IMR-90 (cell line): ENCODE results near the gene NPL. TPM values are rescaled to one million over a fixed set of nuclear protein-coding genes. Genes with fewer than 3 reads are reported as not detected.

Experiments
- ATAC-seq: fragments of 200-7000 bp; cut with Tn5 transposase; 2 replicates; pipeline ENCODE4 v1.9.1; 2020; ENCODE audit warnings: low read depth, mild to moderate bottlenecking, moderate library complexity
- BruUV-seq: library from RNA; stranded (reverse); fragments of 400-500 nt; replicated peaks from 2 replicates; lab custom pipeline; 2021; lab: Mats Ljungman, UMichigan
- CTCF ChIA-PET: fragments of 300-600 bp; formaldehyde crosslinking; extraction: SDS; loops from one replicate; lab custom pipeline; 2021; ENCODE audit warnings: antibody characterized with exemption; lab: Yijun Ruan, JAX
- POLR2A ChIA-PET: fragments of 300-600 bp; sonication (Branson Sonifier 250); formaldehyde crosslinking; loops from one replicate; lab custom pipeline; 2022; ENCODE audit warnings: antibody characterized with exemption; ENCODE audit not compliant: unreplicated experiment; lab: Charles Lee
- DNase-seq: peaks from one replicate; pipeline ENCODE4 v3.0.0; 2013
- H2AFZ ChIP-seq: replicated peaks from 2 replicates; pipeline ENCODE3; 2013; ENCODE audit warnings: low read length, mild to moderate bottlenecking; ENCODE audit not compliant: poor library complexity
- H2AK5ac ChIP-seq: 2 replicates; pipeline ENCODE4 v1.6.1; 2013; ENCODE audit warnings: low read depth, low read length, inconsistent platforms
- H2AK9ac ChIP-seq: replicated peaks from 2 replicates; pipeline ENCODE3; 2013; ENCODE audit warnings: mild to moderate bottlenecking, low read depth, low read length, moderate library complexity; ENCODE audit not compliant: poor library complexity
- H2BK120ac ChIP-seq: 2 replicates; pipeline ENCODE4 v1.6.1; 2013; ENCODE audit warnings: low read depth, low read length, inconsistent platforms
- H2BK15ac ChIP-seq: 3 replicates; pipeline ENCODE4 v1.6.1; 2013; ENCODE audit warnings: low read depth, low read length, inconsistent platforms
- H2BK20ac ChIP-seq: 2 replicates; pipeline ENCODE4 v1.6.1; 2013; ENCODE audit warnings: low read depth, mild to moderate bottlenecking, inconsistent platforms, low read length, moderate library complexity
- H2BK5ac ChIP-seq: 2 replicates; pipeline ENCODE4 v1.6.1; 2013; ENCODE audit warnings: mild to moderate bottlenecking, low read depth, low read length, inconsistent platforms; ENCODE audit not compliant: poor library complexity, severe bottlenecking
- H3K14ac ChIP-seq: replicated peaks from 2 replicates; pipeline ENCODE4 v1.6.1; 2013; ENCODE audit warnings: low read depth, low read length, inconsistent platforms
- H3K18ac ChIP-seq: 2 replicates; pipeline ENCODE4 v1.6.1; 2013; ENCODE audit warnings: low read depth, low read length, control low read depth
- H3K23ac ChIP-seq: 2 replicates; pipeline ENCODE4 v1.6.1; 2013; ENCODE audit warnings: low read depth, low read length, inconsistent platforms
- H3K27ac ChIP-seq: 2 replicates; pipeline ENCODE4 v1.5.1; 2013; ENCODE audit warnings: mild to moderate bottlenecking, control low read depth, low read length; ENCODE audit not compliant: insufficient read depth
- H3K27me3 ChIP-seq: 2 replicates; pipeline ENCODE4 v1.6.1; 2013; ENCODE audit warnings: low read length; ENCODE audit not compliant: control insufficient read depth, insufficient read depth
- H3K36me3 ChIP-seq: 2 replicates; pipeline ENCODE4 v1.6.1; 2013; ENCODE audit warnings: low read length, mixed read lengths; ENCODE audit not compliant: control insufficient read depth, insufficient read depth
- H3K4ac ChIP-seq: 2 replicates; pipeline ENCODE4 v1.6.1; 2013; ENCODE audit warnings: low read depth, low read length, inconsistent platforms
- H3K4me1 ChIP-seq: 2 replicates; pipeline ENCODE4 v1.6.1; 2013; ENCODE audit warnings: low read length, mixed read lengths; ENCODE audit not compliant: control insufficient read depth, insufficient read depth
- H3K4me2 ChIP-seq: 2 replicates; pipeline ENCODE4 v1.6.1; 2013; ENCODE audit warnings: low read depth, mild to moderate bottlenecking, control low read depth, low read length, moderate library complexity
- H3K4me3 ChIP-seq: 2 replicates; pipeline ENCODE4 v1.5.1; 2013; ENCODE audit warnings: low read depth, mild to moderate bottlenecking, control low read depth, low read length, moderate library complexity; ENCODE audit not compliant: insufficient read depth
- H3K56ac ChIP-seq: 2 replicates; pipeline ENCODE4 v1.6.1; 2013; ENCODE audit warnings: low read length, inconsistent platforms; ENCODE audit not compliant: insufficient read depth; ENCODE audit errors: extremely low read depth
- H3K79me1 ChIP-seq, 2 experiments: 2 replicates each; pipeline ENCODE4 v1.6.1; 2013; ENCODE audit warnings: low read length in 2 of 2, inconsistent platforms in 1 of 2, low read depth in 1 of 2
- H3K9ac ChIP-seq: 2 replicates; pipeline ENCODE4 v1.6.1; 2013; ENCODE audit warnings: low read depth, low read length, control low read depth
- H3K9me1 ChIP-seq: 2 replicates; pipeline ENCODE4 v1.6.1; 2013; ENCODE audit warnings: low read length, inconsistent platforms; ENCODE audit not compliant: insufficient read depth
- H3K9me3 ChIP-seq: 2 replicates; pipeline ENCODE4 v1.6.1; 2013; ENCODE audit warnings: low read length; ENCODE audit not compliant: control insufficient read depth, insufficient read depth
- H4K20me1 ChIP-seq: 2 replicates; pipeline ENCODE4 v1.6.1; 2013; ENCODE audit warnings: low read length, inconsistent platforms; ENCODE audit not compliant: insufficient read depth
- H4K5ac ChIP-seq: 2 replicates; pipeline ENCODE4 v1.6.1; 2013; ENCODE audit warnings: mild to moderate bottlenecking, low read depth, low read length, control low read depth
- H4K8ac ChIP-seq, 2 experiments: 2 replicates each; pipeline ENCODE4 v1.6.1; 2013; ENCODE audit warnings: low read depth in 2 of 2, low read length in 2 of 2, control low read depth in 1 of 2, inconsistent platforms in 1 of 2
- H4K91ac ChIP-seq: 2 replicates; pipeline ENCODE4 v1.6.1; 2013; ENCODE audit warnings: low read depth, low read length, inconsistent platforms; ENCODE audit not compliant: insufficient read depth
- MXI1 ChIP-seq: IDR thresholded peaks from 2 replicates; pipeline ENCODE4 v1.6.1; 2012; ENCODE audit warnings: low read depth, mild to moderate bottlenecking, low read length, moderate library complexity, borderline replicate concordance
- NFE2L2 ChIP-seq: fragments of 150-350 bp; IDR thresholded peaks from 2 replicates; pipeline ENCODE4 v1.6.1; 2016; ENCODE audit warnings: low read depth, mild to moderate bottlenecking, low read length
- RCOR1 ChIP-seq: IDR thresholded peaks from 2 replicates; pipeline ENCODE4 v1.6.1; 2012; ENCODE audit warnings: mild to moderate bottlenecking, low read length, improper control_type of control experiment; ENCODE audit not compliant: insufficient replicate concordance
- WGBS, 2 experiments: methylation state at CpG; one replicate each; pipeline versions ENCODE4 v1.1.5 to v1.1.7; 2013; ENCODE audit warnings: missing lambda C conversion rate in 2 of 2; ENCODE audit not compliant: insufficient read length in 1 of 2; ENCODE audit errors: extremely low coverage in 2 of 2; 5-methylcytosine and 5-hydroxymethylcytosine counted together
- dilution Hi-C: fragments of 300-500 bp; cut with HindIII; formaldehyde crosslinking; loops from one replicate; pipeline ENCODE4 v1.14.3; 2018; ENCODE audit warnings: low sequenced_read_pairs; ENCODE audit not compliant: unreplicated experiment
- in situ Hi-C: fragments of 300-500 bp; cut with MboI; formaldehyde crosslinking; loops from 3 replicates; pipeline ENCODE4 v1.14.3; 2019; ENCODE audit warnings: low sequenced_read_pairs, inconsistent platforms, mixed read lengths
- intact Hi-C: fragments of 100-400 bp; cut with micrococcal nuclease; formaldehyde crosslinking; loops from 2 replicates; pipeline ENCODE4 v1.10.0; 2022
- polyA plus RNA-seq, 3 experiments: library from polyadenylated mRNA; depleted of rRNA; stranded (reverse); fragments of >200 nt; gene quantifications; 2 replicates each; pipeline ENCODE4 v1.2.3, GENCODE V29; 2012; ENCODE audit warnings: low replicate concordance in 1 of 3
- total RNA-seq: library from RNA; depleted of rRNA; stranded (reverse); fragments of >200 nt; gene quantifications from 2 replicates; pipeline ENCODE4 v1.2.3, GENCODE V29; 2012

The NPL gene
- total and polyA plus RNA-seq, 2 of the 4 experiments (the other 2 are of a cell fraction) = 0.36 to 0.68 TPM

- H2BK20ac ChIP-seq = no peak overlapping the region
- no peak overlapping the region for H3K14ac ChIP-seq
- H3K4me3 ChIP-seq = no peak overlapping the region
- H3K9me3 ChIP-seq = no peaks in the 10 kb centered on the region
- whole genome bisulfite sequencing, 2 experiments = no CpG with 5 or more reads among the region's 2 CpGs
- no peaks in the 10 kb centered on the region for H3K27me3 ChIP-seq
- TF ChIP-seq RCOR1 (no peak), MXI1 (no peak), NFE2L2 (no peak)
- ChIA-PET CTCF (no interaction called here), POLR2A (no interaction called here)
- in situ Hi-C loops (no loop called here), dilution Hi-C loops (no loop called here), intact Hi-C loops (no loop called here)
- H2BK5ac ChIP-seq = no peak overlapping the region
- no peak overlapping the region for H3K23ac ChIP-seq
- no peak overlapping the region for H4K8ac ChIP-seq
- H2BK15ac ChIP-seq = no peak overlapping the region
- H2AFZ ChIP-seq = no peak overlapping the region
- H4K5ac ChIP-seq = no peak overlapping the region
- H3K56ac ChIP-seq = no peak overlapping the region
- no peak for ATAC-seq
- H3K4me1 ChIP-seq = no peaks in the 10 kb centered on the region
- H3K79me1 ChIP-seq = peaks cover 19 to 47% of the 10 kb centered on the region in 2 experiments
- H4K20me1 ChIP-seq = peaks cover 74% of the 10 kb centered on the region
- no peak overlapping the region for H4K91ac ChIP-seq
- H3K27ac ChIP-seq = no peak overlapping the region
- H3K18ac ChIP-seq = no peak overlapping the region
- H3K9me1 ChIP-seq = peaks cover 9% of the 10 kb centered on the region
- no peak for DNase-seq
- no peak overlapping the region for H2AK5ac ChIP-seq
- H3K4me2 ChIP-seq = no peak overlapping the region
- H3K4ac ChIP-seq = no peak overlapping the region
- no peak overlapping the region for H2BK120ac ChIP-seq
- peaks cover 49% of the 10 kb centered on the region for H3K36me3 ChIP-seq
- no peak overlapping the region for H2AK9ac ChIP-seq
- no TSS peak for BruUV-seq
- H3K9ac ChIP-seq = no peak overlapping the region
These were observed 59.2 kb downstream of the NPL start for GRCh38 chr1:182848736-182849135.
